ENCODE results near the gene UBE2C. TPM values are rescaled to one million over a fixed set of nuclear protein-coding genes. Genes with fewer than 3 reads are reported as not detected.
"Not testable (repeated sequence)": the region's sequence is repeated elsewhere in the genome, so short reads cannot be mapped to it uniquely, and the experiment has no call there.

UBE2C gene
- total RNA-seq, 1 experiment from 2014 or later = 76.9 TPM

DNA sequence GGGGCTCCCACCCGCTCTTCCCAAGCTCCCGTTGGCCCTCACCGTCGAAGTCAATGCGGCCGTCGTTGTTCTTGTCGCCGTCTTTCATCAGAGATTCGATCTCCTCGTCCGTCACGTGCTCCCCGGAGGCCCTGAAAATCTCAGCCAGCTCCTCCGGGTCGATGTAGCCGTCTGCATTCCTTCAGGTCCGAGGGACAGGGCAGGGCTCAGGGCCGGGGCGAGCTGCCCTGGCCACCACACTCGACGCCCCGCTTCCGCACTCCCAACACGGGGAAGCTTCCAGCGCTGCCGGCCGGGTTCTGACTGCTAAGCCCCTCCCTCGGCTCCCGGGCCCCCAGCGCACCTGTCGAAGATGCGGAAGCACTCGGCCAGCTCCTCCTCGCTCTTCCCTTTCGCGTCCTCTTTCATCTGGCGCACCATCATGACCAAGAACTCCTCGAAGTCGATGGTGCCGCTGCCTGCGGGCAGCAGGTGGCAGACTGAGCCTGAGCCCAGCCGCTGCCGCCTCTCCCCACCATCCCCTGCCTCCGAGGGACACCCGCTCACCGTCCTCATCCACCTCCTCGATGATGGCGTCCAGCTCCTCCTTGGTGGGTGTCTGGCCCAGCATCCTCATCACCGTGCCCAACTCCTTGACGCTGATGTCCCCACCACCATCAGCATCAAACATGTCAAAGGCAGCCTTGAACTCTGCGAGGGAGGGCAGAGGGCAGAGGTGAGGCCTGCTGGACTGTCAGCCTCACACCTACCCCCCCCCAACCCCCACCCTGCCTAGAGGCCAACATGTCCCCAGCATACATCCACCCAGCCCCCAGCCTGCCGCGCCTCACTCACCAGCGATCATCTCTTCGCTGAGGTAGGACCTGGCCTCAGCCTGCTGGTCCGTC is 11.7 kb downstream of the UBE2C start:
- DNase-seq (ENCODE audit: low read depth, low spot score) = no peak
- in situ Hi-C loops (cut with HindIII; ENCODE audit: low pct_unique_long_range_greater_than_20kb, low sequenced_read_pairs) = no loop called here

DNA sequence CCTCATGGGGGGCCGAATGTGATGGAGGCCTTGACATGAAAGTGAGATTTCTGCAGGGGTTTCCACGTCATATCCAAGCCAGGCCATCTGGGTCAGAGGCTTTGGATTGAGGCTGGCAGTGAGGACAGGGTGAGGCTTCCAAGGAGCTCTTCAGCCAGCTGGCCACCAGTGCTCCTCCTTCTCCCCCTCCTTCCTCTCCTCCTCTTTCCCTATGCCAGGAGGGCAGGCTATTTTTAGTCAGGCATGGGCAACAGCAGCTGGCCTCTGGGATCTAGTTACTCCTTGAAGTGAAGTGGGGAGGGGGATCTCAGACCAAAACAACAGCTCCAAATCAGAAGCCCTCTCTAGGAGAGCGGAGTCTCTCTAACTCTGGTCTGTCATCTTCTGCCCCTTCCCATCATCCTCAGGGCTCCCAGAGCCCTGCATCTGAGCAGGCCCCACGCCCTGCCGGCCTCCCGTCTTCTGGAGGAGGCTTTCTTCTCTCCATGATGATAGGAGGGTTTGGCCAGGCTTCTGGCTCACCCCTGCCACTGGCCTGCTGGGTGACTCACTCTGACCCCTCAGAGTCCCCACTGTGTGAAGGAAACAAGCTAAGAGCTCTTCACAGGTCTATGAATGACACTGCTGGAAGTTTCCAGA is 14.1 kb downstream of the UBE2C start:
- in situ Hi-C loops (cut with HindIII; ENCODE audit: low pct_unique_long_range_greater_than_20kb, low sequenced_read_pairs) = no loop called here
- no peak for DNase-seq (ENCODE audit: low read depth, low spot score)

DNA sequence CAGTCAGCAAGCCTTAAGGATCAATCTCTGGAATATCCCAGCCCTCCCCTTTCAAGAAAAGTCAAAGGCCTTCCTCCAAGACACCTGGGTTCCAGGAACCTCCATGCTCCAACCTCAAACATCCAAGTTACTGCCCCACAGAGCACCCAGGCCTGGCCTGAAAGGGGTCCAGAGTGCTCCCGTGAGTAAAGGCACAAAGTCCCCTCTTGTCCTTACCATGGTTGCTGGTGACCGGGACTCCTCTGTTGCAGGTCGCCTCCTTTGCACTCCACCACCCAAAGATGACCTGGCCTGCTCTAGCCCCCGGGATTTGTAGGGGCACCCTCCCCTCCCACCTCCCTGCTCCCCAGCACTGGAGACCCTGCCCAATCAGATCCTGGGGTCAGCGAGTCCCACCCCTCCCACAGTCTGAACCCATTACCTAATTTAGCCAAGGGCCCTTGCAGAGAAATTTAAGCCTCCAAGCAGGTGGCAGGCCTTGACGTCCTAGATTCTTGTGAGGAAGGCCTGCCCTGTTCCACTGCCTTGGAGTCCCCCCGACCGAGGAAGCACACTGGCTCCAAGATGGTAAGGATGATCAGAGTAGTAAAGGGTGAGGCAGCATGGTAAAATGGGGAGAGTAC is 14.7 kb downstream of the UBE2C start, which contains the start of gene TNNC2:
TNNC2 (minus strand) TSS at position 283 of the 623 bp plus-strand sequence; CDS start at position 219, 64 bp downstream.
- DNase-seq (ENCODE audit: low read depth, low spot score) = no peak
- in situ Hi-C loops (cut with HindIII; ENCODE audit: low pct_unique_long_range_greater_than_20kb, low sequenced_read_pairs) = no loop called here

DNA sequence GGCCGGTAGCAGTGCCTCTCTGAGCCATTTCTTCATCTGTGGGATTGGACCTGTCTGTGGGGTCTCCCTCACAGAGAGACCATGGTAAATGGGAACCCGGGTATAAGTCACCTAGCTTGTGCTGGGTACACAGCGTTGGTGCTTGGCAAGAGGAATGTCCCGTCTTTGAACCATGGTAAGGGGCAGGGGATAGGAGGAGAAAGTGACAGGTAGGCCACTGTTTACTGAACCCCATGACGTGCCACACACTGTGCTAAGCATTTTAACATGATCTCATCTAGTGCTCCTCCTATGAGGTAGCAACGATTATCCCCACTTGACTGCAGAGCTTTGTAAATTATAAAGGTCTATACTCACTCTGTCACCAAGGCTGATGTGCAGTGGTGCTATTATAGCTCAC is 15.3 kb downstream of the UBE2C start:
- in situ Hi-C loops (cut with HindIII; ENCODE audit: low pct_unique_long_range_greater_than_20kb, low sequenced_read_pairs) = no loop called here
- no peak for DNase-seq (ENCODE audit: low read depth, low spot score)

DNA sequence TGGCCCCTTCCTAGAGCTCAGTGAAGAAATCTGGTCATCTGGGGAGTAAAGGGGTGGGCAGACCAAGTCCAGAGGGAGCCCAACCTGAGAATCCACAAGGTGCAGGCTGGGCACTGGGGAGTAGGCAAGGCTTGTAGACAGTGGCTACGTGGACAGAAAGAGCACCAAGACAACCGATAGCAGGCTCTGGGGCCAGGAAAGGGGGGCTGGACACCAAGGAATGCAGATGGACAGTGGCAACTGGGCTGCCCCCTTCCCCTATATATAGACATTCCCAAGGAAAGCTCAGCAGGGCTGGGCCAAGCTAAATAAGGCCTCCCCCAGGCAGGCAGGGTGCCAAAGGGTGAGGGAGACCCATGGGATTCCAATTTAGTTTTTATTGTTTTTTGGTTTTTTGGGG is 16.1 kb downstream of the UBE2C start:
- in situ Hi-C loops (cut with HindIII; ENCODE audit: low pct_unique_long_range_greater_than_20kb, low sequenced_read_pairs) = no loop called here
- no peak for DNase-seq (ENCODE audit: low read depth, low spot score)

DNA sequence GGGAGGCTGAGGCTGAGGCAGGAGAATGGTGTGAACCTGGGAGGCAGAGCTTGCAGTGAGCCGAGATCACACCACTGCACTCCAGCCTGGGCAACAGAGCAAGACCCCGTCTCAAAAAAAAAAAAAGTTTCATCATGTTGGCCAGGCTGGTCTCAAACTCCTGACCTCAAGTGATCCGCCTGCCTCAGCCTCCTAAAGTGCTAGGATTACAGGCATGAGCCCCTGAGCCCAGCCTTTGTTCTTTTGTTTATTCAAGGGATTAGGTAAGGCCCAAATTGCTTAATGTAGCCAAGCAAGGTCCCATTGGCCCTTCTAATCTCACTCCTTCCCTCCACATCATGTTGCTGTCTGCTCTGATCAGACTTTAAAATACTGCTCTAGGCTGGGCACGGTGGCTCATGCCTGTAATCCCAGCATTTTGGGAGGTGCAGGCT is 17.2 kb downstream of the UBE2C start:
- DNase-seq (ENCODE audit: low read depth, low spot score); in situ Hi-C loops (cut with HindIII; ENCODE audit: low pct_unique_long_range_greater_than_20kb, low sequenced_read_pairs): not testable (repeated sequence)

DNA sequence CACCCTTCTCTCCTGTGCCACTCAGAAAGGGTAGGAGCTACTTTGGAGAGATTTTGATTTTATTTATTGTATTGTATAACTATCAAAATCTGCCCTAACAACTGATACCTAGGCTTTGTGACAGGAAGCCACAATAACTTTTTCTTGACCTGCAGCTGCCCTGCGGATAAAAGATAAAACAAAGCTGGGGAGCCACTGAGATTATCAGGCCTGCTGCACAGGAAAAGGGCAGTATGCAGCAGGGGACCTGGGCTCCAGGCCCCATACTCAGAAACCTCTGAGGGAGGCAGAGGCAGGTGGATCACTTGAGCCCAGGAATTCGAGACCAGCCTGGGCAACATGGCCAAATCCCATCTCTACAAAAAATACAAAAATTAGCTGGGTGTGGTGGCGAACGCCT is 20.2 kb downstream of the UBE2C start:
- in situ Hi-C loops (cut with HindIII; ENCODE audit: low pct_unique_long_range_greater_than_20kb, low sequenced_read_pairs) = no loop called here
- no peak for DNase-seq (ENCODE audit: low read depth, low spot score)

DNA sequence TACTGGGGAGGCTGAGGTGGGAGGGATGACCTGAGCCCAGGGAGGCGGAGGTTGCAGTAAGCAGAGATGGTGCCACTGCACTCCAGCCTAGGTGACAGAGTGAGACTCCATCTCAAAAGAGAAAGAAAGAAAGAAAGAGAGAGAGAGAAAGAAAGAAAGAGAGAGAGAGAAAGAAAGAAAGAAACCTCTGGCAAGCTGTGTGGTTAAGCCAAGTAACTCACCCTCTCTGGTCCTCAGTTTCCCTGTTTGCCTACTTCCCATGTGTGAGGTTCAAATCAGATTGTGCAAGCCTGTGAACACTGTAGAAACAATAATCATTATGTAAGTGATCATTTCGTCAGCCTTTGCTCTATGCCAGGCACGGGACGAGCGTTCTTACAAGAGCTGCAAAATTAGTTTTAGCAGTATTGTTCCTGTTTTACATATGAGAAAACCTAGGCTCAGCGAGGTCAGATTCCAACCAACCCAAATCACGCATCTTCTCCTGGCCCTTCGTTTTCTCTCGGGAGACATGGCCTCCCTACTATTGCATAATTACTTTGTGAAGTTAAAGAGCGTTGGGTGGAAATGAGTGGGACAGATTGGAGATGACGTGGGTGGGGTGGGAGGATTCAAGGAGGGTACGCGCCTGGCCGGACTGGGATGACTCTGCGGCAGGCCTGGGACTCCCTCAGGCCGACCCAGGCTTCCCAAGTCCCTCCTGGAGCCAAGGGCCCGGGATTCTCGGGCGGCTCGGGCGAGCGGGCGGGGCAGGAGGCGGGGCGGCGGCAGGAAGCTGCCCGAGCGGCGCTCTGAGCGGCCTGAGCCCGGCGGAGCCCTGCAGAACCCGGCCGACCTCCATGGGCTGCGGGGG is 20.8 kb downstream of the UBE2C start, which contains the start of gene SNX21:
SNX21 (plus strand) TSS at position 770 of the 853 bp plus-strand sequence. CDS start 121 bp downstream, outside the sequence.
- DNase-seq (ENCODE audit: low read depth, low spot score) = peak; percentile 77
- in situ Hi-C loops (cut with HindIII; ENCODE audit: low pct_unique_long_range_greater_than_20kb, low sequenced_read_pairs) = no loop called here

DNA sequence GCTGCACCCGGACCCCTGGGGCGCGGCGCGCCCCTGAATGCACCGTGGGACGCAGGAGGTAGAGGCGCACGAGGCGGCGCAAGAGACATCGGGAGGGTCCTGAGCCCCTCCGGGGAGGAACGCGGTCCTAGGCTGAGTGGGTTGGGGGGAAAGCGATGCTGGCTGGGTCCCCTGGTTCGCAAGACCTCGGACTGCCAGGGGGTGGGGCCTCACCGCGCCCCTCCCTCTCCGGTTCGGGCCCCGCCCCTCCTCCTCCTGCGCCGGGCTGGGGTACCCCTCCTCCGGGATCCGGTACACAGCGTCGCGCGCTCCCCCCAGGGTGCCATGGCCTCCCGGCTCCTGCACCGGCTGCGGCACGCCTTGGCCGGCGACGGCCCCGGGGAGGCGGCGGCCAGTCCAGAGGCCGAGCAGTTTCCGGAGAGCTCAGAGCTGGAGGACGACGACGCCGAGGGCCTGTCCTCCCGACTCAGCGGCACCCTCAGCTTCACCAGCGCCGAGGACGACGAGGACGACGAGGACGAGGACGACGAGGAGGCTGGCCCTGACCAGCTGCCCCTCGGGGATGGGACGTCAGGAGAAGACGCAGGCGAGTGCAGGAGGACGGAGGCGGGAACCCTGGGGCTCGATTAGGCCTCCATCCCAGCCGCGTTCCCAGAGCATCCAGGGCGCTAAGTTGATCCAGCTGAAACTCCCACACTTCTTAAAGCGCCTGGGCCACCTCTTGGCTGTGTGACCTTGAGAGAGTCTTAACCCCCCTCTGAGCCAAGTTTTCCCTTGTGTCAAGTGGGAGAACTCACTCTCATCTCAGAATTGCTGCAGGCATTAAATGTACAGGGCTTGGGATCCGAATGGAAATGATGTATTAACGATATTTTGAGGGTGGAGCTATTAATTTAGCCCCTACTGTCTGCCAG is 21.7 kb downstream of the UBE2C start:
- DNase-seq (ENCODE audit: low read depth, low spot score) = peak; percentile 60
- in situ Hi-C loops (cut with HindIII; ENCODE audit: low pct_unique_long_range_greater_than_20kb, low sequenced_read_pairs) = no loop called here

DNA sequence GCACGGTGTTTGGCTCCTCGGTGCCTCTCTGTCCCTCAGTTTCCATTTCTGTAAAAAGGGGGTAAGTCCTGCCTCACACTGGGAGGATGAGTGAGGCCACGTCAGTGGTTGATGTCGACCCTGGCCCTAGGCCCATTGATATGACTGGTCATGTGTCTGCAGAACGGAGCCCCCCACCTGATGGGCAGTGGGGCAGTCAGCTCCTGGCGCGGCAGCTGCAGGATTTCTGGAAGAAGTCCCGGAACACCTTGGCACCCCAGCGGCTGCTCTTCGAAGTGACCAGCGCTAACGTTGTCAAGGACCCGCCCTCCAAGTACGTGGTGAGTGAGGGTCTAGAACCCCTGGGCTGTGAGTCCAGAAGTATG is 22.3 kb downstream of the UBE2C start:
- in situ Hi-C loops (cut with HindIII; ENCODE audit: low pct_unique_long_range_greater_than_20kb, low sequenced_read_pairs) = no loop called here
- DNase-seq (ENCODE audit: low read depth, low spot score) = no peak

DNA sequence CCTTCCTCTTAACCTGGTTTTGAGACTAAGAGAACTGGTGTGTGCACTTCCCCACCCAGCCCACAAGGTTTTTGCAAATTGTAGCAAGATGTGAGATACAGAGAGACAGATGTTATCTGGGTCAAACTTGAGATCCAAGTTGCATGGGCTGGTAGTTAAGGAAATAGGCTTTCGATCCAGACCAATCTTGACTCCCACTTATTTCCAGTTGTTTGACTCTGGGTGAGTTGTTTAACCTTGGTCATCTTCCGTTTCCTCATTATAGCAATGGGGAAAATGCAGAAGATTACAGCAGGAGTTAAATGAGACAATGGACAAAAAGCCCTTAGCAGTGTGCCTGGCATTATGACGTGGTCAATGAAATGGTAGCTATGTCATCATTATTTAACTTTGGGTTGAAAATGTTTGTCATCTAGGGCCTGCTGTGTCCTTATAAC is 22.9 kb downstream of the UBE2C start:
- DNase-seq (ENCODE audit: low read depth, low spot score) = no peak
- in situ Hi-C loops (cut with HindIII; ENCODE audit: low pct_unique_long_range_greater_than_20kb, low sequenced_read_pairs) = no loop called here

DNA sequence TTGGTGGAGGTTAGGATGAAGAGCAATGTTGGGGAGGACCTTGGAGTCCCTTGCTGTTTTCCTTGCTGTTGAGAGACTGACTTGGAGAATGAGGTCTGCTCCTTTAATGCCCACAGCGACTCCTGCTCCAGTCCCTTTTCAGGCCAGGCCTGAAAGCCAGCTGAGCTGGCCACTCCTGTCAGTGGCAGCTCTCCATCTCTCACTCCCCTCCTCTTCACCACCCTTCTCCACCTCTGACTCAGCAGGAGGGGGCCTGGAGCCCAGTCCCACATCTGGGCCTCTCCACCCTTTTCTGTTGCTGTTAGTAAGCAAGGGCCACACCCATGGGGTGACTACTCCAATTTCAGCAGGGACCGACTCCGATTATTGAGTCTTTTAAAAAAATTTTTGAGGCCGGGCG is 23.4 kb downstream of the UBE2C start:
- no peak for DNase-seq (ENCODE audit: low read depth, low spot score)

DNA sequence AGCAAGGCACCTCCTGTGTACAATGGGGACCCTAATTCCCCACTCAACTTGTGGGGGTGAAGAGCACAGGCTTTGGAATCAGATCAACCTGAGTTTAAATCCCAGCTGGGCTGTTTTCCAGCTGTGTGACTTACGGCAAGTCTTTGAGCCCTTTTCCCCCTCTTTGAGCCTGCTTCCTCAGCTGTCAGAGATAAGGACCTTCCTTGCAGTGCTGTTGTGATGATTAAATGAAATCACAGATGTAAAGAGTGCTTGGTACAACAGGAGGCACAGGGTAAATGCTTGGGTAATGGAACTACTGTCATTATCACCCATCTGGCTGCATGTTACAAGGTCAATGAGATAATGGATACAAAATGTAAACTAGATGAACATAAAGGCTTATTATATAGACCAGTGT is 24.4 kb downstream of the UBE2C start:
- no peak for DNase-seq (ENCODE audit: low read depth, low spot score)
- in situ Hi-C loops (cut with HindIII; ENCODE audit: low pct_unique_long_range_greater_than_20kb, low sequenced_read_pairs) = no loop called here

More for the DNA sequence above, 23.4 kb downstream of the UBE2C start:
- in situ Hi-C loops (cut with HindIII; ENCODE audit: low pct_unique_long_range_greater_than_20kb, low sequenced_read_pairs) = no loop called here

DNA sequence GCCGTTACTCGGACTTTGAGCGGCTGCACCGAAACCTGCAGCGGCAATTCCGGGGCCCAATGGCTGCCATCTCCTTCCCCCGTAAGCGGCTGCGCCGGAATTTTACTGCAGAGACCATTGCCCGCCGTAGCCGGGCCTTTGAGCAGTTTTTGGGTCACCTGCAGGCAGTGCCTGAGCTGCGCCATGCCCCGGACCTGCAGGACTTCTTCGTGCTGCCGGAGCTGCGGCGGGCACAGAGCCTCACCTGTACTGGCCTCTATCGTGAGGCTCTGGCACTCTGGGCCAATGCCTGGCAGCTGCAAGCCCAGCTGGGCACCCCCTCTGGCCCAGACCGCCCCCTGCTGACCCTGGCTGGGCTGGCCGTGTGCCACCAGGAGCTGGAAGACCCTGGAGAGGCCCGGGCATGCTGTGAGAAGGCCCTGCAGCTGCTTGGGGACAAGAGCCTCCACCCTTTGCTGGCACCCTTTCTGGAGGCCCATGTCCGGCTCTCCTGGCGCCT is 28.3 kb downstream of the UBE2C start:
- DNase-seq (ENCODE audit: low read depth, low spot score) = no peak
- in situ Hi-C loops (cut with HindIII; ENCODE audit: low pct_unique_long_range_greater_than_20kb, low sequenced_read_pairs) = no loop called here

DNA sequence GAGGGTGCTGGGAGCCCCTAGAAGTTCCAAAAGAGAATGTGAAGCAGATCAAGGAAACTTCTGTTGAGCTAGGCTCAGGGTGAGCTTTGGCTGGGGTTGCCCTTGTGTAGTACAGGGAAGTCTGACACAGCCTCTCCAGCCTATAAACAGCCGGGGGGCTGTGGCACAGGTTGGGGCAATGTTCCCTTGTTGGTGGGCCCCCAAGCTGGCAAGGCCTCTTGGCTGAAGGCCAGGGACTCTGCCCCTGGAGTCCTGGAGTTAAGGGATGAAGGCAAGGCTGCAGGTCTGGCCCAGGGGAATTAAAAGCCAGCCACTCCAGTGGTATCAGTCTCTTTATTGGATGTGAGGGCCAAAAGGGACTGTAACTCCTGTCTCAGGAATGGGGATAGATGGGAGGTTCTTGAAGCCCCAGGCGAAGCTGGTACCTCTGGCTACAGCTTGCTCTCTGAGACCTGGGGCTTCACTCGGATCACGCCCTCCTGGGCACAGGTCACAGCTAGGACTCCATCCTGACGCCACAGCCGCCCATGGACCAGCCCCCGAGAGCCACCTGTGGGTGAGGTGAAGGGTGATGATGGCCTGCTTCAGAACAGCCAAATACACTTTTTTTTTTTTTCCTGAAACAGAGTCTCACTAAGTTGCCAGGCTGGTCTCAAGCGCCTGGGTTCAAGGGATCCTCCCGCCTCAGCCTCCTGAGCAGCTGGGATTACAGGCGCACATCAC is 29.1 kb downstream of the UBE2C start:
- DNase-seq (ENCODE audit: low read depth, low spot score) = no peak
- in situ Hi-C loops (cut with HindIII; ENCODE audit: low pct_unique_long_range_greater_than_20kb, low sequenced_read_pairs) = no loop called here

All from SK-MEL-5 (cell line).